K562 (cell line): ENCODE measurements around the gene CAPZA1. TPM values are rescaled to one million over a fixed set of nuclear protein-coding genes. Genes with fewer than 3 reads are reported as not detected.

Experiments used
- CBFA2T3 ChIP-seq: fragments of 450-650 bp; IDR thresholded peaks from 2 replicates; pipeline ENCODE4 v1.6.1; 2017
- FOXM1 ChIP-seq, 2 experiments: fragments of 450-650 bp in 1 of 2; sonication (generic) in 1 of 2; formaldehyde crosslinking in 1 of 2; IDR thresholded peaks; 2 replicates each; pipeline versions ENCODE4 v1.6.1 to v1.9.0; 2017 to 2022; ENCODE audit warnings: low read depth in 2 of 2, mild to moderate bottlenecking in 2 of 2, missing genetic modification reagents in 1 of 2, moderate library complexity in 1 of 2
- HDAC6 ChIP-seq: IDR thresholded peaks from 2 replicates; pipeline ENCODE4 v1.6.1; 2012; ENCODE audit warnings: low read depth, mild to moderate bottlenecking, control low read depth, inconsistent platforms, low read length, moderate library complexity
- HNRNPLL ChIP-seq: fragments of 200-400 bp; formaldehyde crosslinking; IDR thresholded peaks from 2 replicates; pipeline ENCODE4 v1.6.1; 2017; ENCODE audit warnings: low read length, low read depth, mild to moderate bottlenecking; ENCODE audit not compliant: poor library complexity, severe bottlenecking
- KDM4B ChIP-seq, 2 experiments: fragments of 450-650 bp in 1 of 2; sonication (generic) in 1 of 2; IDR thresholded peaks; 2 replicates each; pipeline ENCODE4 v1.6.1; 2016 to 2017; ENCODE audit warnings: borderline replicate concordance in 2 of 2, antibody characterized with exemption in 1 of 2, low read depth in 1 of 2, mild to moderate bottlenecking in 1 of 2
- MAFK ChIP-seq: IDR thresholded peaks from 2 replicates; pipeline ENCODE4 v1.6.1; 2011; ENCODE audit warnings: low read length, improper control_type of control experiment
- SETDB1 ChIP-seq: IDR thresholded peaks from one replicate; pipeline ENCODE4 v1.6.1; 2012; ENCODE audit warnings: low read length, control low read depth, inconsistent platforms
- TCF7 ChIP-seq: sonication (generic); IDR thresholded peaks from 2 replicates; pipeline ENCODE4 v1.6.1; 2016; ENCODE audit warnings: antibody characterized with exemption, borderline replicate concordance
- polyA plus RNA-seq, 8 experiments: library from polyadenylated mRNA; depleted of rRNA in 4 of 8; stranded (reverse) in 5 of 8; unstranded in 3 of 8; fragments of >200 nt; fragmentation: Nextera tagmentation in 2 of 8; fragmentation: Illumina TruSeq in 1 of 8; extraction: Ambion mirVana in 2 of 8; extraction: Trizol in 1 of 8; gene quantifications; 2 replicates each; pipeline versions ENCODE4 v1.2.1 to v1.2.3, GENCODE V29; 2011 to 2014; ENCODE audit warnings: inconsistent platforms in 1 of 8, missing spikeins in 1 of 8
- total RNA-seq, 7 experiments: library from RNA; depleted of rRNA in 6 of 7; stranded (reverse); fragments of >200 nt in 6 of 7; fragmentation: Illumina TruSeq in 2 of 7; extraction: Trizol in 2 of 7; gene quantifications; 2 replicates each; pipeline versions ENCODE4 v1.2.1 to v1.2.3, GENCODE V29; 2011 to 2021; ENCODE audit warnings: low replicate concordance in 1 of 7
- TF ChIP-seq, protein P1 (sequence below): fragments of 200-600 bp; sonication (generic); IDR thresholded peaks from one replicate; pipeline ENCODE4 v1.6.1; 2012; ENCODE audit warnings: mild to moderate bottlenecking, low read depth, low read length, inconsistent platforms
- TF ChIP-seq, protein P2 (sequence below): sonication (generic); formaldehyde crosslinking; IDR thresholded peaks from 2 replicates; pipeline ENCODE4 v1.8.0; 2022; ENCODE audit warnings: mild to moderate bottlenecking, missing genetic modification reagents, borderline replicate concordance
- TF ChIP-seq, protein P3 (sequence below): fragments of 450-650 bp; formaldehyde crosslinking; IDR thresholded peaks from 2 replicates; pipeline ENCODE4 v1.4.0; 2022; ENCODE audit warnings: mild to moderate bottlenecking, moderate library complexity

CAPZA1 gene
- total and polyA plus RNA-seq, 9 of the 15 experiments (the other 6 are each of a cell fraction or from before 2014, with no cell fraction given), result 237 to 1,020 (median 306) TPM

DNA sequence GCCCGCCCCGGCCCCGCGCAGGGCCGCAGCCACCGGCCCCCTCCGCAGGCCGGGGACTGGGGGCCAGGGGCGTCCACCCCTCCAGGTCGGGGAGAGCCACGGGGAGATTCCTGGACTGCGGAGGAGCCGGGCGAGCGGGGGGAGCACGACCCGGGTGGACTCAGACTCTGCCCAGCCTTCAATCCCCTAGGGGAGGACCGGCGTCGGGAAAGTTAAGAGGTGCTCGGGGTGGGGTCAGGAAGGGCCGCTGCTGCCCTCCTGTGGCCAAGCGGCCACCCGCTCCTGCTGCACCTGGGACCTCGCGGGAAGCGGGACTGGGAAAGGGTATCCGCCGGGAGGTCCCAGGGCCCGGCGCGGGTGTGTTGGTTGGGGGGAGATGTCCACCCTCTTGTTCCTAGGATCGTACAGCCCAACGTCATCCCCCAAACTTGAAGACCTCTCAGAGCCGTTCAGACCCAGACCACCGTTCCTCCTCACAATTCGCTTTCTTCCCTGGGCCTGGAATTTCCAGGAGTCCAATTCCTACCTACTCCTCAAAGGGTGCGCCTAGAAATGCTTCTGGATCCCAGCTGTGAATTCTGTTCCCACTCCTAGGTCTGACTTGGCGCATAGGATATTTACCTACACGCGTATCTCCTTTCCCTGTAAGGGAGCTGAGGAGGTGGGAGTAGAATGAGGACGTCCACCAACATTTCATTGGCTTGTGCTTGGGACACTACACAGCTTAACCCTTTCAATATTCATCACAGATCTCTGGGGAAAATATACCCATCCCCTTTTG, 87.8 kb downstream of the CAPZA1 start (continued):
- TF ChIP-seq, protein P1, sequence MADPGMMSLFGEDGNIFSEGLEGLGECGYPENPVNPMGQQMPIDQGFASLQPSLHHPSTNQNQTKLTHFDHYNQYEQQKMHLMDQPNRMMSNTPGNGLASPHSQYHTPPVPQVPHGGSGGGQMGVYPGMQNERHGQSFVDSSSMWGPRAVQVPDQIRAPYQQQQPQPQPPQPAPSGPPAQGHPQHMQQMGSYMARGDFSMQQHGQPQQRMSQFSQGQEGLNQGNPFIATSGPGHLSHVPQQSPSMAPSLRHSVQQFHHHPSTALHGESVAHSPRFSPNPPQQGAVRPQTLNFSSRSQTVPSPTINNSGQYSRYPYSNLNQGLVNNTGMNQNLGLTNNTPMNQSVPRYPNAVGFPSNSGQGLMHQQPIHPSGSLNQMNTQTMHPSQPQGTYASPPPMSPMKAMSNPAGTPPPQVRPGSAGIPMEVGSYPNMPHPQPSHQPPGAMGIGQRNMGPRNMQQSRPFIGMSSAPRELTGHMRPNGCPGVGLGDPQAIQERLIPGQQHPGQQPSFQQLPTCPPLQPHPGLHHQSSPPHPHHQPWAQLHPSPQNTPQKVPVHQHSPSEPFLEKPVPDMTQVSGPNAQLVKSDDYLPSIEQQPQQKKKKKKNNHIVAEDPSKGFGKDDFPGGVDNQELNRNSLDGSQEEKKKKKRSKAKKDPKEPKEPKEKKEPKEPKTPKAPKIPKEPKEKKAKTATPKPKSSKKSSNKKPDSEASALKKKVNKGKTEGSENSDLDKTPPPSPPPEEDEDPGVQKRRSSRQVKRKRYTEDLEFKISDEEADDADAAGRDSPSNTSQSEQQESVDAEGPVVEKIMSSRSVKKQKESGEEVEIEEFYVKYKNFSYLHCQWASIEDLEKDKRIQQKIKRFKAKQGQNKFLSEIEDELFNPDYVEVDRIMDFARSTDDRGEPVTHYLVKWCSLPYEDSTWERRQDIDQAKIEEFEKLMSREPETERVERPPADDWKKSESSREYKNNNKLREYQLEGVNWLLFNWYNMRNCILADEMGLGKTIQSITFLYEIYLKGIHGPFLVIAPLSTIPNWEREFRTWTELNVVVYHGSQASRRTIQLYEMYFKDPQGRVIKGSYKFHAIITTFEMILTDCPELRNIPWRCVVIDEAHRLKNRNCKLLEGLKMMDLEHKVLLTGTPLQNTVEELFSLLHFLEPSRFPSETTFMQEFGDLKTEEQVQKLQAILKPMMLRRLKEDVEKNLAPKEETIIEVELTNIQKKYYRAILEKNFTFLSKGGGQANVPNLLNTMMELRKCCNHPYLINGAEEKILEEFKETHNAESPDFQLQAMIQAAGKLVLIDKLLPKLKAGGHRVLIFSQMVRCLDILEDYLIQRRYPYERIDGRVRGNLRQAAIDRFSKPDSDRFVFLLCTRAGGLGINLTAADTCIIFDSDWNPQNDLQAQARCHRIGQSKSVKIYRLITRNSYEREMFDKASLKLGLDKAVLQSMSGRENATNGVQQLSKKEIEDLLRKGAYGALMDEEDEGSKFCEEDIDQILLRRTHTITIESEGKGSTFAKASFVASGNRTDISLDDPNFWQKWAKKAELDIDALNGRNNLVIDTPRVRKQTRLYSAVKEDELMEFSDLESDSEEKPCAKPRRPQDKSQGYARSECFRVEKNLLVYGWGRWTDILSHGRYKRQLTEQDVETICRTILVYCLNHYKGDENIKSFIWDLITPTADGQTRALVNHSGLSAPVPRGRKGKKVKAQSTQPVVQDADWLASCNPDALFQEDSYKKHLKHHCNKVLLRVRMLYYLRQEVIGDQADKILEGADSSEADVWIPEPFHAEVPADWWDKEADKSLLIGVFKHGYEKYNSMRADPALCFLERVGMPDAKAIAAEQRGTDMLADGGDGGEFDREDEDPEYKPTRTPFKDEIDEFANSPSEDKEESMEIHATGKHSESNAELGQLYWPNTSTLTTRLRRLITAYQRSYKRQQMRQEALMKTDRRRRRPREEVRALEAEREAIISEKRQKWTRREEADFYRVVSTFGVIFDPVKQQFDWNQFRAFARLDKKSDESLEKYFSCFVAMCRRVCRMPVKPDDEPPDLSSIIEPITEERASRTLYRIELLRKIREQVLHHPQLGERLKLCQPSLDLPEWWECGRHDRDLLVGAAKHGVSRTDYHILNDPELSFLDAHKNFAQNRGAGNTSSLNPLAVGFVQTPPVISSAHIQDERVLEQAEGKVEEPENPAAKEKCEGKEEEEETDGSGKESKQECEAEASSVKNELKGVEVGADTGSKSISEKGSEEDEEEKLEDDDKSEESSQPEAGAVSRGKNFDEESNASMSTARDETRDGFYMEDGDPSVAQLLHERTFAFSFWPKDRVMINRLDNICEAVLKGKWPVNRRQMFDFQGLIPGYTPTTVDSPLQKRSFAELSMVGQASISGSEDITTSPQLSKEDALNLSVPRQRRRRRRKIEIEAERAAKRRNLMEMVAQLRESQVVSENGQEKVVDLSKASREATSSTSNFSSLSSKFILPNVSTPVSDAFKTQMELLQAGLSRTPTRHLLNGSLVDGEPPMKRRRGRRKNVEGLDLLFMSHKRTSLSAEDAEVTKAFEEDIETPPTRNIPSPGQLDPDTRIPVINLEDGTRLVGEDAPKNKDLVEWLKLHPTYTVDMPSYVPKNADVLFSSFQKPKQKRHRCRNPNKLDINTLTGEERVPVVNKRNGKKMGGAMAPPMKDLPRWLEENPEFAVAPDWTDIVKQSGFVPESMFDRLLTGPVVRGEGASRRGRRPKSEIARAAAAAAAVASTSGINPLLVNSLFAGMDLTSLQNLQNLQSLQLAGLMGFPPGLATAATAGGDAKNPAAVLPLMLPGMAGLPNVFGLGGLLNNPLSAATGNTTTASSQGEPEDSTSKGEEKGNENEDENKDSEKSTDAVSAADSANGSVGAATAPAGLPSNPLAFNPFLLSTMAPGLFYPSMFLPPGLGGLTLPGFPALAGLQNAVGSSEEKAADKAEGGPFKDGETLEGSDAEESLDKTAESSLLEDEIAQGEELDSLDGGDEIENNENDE, result no peak
- TF ChIP-seq MAFK, result peak; percentile 4; the same call in 1 of the 2 replicates
- TF ChIP-seq KDM4B (IDR thresholded peaks at IDR 0.05; ENCODE audit: borderline replicate concordance in 2 of 2, low read depth in 1 of 2), result no peak; a peak in 1 of 4 replicates
- TF ChIP-seq, protein P2, sequence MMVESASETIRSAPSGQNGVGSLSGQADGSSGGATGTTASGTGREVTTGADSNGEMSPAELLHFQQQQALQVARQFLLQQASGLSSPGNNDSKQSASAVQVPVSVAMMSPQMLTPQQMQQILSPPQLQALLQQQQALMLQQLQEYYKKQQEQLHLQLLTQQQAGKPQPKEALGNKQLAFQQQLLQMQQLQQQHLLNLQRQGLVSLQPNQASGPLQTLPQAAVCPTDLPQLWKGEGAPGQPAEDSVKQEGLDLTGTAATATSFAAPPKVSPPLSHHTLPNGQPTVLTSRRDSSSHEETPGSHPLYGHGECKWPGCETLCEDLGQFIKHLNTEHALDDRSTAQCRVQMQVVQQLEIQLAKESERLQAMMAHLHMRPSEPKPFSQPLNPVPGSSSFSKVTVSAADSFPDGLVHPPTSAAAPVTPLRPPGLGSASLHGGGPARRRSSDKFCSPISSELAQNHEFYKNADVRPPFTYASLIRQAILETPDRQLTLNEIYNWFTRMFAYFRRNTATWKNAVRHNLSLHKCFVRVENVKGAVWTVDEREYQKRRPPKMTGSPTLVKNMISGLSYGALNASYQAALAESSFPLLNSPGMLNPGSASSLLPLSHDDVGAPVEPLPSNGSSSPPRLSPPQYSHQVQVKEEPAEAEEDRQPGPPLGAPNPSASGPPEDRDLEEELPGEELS (CRISPR knock-in tag), result no peak
- no peak for TF ChIP-seq HDAC6
- TF ChIP-seq HNRNPLL, result no peak
- no peak for TF ChIP-seq FOXM1 (IDR thresholded peaks at IDR 0.05; ENCODE audit: low read depth)
- no peak for TF ChIP-seq FOXM1 (CRISPR knock-in tag; IDR thresholded peaks at IDR 0.05; ENCODE audit: low read depth)
- 0 out of 2 replicates have a peak, but pooled peaks have one; percentile 53 for TF ChIP-seq TCF7
- no peak for TF ChIP-seq SETDB1
- no peak for TF ChIP-seq CBFA2T3
- TF ChIP-seq, protein P3, sequence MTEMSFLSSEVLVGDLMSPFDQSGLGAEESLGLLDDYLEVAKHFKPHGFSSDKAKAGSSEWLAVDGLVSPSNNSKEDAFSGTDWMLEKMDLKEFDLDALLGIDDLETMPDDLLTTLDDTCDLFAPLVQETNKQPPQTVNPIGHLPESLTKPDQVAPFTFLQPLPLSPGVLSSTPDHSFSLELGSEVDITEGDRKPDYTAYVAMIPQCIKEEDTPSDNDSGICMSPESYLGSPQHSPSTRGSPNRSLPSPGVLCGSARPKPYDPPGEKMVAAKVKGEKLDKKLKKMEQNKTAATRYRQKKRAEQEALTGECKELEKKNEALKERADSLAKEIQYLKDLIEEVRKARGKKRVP (CRISPR knock-in tag), result no peak
